Choroid plexus epithelial cell (primary cell): Measurements from ENCODE around the gene USP3.
A peak's percentile ranks its signal among the peaks of the same experiment; 100 is the strongest.

ENCODE experiments used
- DNase-seq: peaks from one replicate; pipeline ENCODE4 v3.0.0-alpha.2; 2010; ENCODE audit warnings: low read depth
- H3K4me3 ChIP-seq: 2 replicates; pipeline ENCODE4 v1.5.1; 2011; ENCODE audit warnings: low read depth, mild to moderate bottlenecking, control low read depth, low read length, moderate library complexity
- TF ChIP-seq, protein P1 (sequence below): conservative IDR thresholded peaks from 2 replicates; pipeline ENCODE4 v1.5.1; 2011; ENCODE audit warnings: low read depth, mild to moderate bottlenecking, control low read depth, inconsistent platforms, low read length, moderate library complexity

Gene USP3, protein sequence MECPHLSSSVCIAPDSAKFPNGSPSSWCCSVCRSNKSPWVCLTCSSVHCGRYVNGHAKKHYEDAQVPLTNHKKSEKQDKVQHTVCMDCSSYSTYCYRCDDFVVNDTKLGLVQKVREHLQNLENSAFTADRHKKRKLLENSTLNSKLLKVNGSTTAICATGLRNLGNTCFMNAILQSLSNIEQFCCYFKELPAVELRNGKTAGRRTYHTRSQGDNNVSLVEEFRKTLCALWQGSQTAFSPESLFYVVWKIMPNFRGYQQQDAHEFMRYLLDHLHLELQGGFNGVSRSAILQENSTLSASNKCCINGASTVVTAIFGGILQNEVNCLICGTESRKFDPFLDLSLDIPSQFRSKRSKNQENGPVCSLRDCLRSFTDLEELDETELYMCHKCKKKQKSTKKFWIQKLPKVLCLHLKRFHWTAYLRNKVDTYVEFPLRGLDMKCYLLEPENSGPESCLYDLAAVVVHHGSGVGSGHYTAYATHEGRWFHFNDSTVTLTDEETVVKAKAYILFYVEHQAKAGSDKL

DNA sequence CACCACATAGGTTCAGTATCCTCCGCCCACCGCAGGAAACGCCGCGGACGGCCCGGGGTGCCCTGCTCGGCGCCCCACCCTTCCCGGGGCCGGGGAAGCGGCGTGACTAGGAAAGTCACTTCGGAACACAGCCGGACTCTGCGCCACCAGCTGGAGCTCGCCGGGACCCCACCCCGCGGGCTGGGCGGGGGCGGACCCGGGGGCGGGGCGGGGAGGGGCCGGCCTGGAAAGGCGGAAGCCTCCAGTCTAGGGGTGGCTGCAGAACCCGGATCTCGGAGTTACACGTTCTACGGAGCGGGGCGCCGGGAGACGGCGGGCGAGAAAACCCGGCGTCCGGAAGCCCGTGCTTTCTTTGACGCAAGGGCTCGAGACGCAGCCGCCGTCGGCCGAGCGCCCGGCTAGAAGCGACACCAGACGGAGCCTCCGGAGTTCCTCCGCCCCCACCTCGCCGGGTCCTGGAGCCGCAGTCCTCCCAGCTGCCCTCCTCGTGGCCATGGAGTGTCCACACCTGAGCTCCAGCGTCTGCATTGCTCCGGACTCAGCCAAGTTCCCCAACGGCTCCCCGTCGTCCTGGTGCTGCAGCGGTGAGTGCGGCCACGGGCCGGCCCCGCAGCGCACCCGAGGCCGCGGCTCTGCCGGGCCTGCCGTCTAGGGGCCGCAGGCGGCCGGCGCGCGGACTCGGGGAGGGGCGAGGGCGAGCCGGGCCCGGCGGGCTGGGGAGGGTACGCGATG is at the start of gene USP3:
TSS of gene USP3 (plus strand) at position 347 of the 732 bp plus-strand sequence. CDS start at position 494, 147 bp downstream.
- TF ChIP-seq, protein P1, sequence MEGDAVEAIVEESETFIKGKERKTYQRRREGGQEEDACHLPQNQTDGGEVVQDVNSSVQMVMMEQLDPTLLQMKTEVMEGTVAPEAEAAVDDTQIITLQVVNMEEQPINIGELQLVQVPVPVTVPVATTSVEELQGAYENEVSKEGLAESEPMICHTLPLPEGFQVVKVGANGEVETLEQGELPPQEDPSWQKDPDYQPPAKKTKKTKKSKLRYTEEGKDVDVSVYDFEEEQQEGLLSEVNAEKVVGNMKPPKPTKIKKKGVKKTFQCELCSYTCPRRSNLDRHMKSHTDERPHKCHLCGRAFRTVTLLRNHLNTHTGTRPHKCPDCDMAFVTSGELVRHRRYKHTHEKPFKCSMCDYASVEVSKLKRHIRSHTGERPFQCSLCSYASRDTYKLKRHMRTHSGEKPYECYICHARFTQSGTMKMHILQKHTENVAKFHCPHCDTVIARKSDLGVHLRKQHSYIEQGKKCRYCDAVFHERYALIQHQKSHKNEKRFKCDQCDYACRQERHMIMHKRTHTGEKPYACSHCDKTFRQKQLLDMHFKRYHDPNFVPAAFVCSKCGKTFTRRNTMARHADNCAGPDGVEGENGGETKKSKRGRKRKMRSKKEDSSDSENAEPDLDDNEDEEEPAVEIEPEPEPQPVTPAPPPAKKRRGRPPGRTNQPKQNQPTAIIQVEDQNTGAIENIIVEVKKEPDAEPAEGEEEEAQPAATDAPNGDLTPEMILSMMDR: no peak
- H3K4me3 ChIP-seq: peak within 1 kb of the TSS; percentile 92
- DNase-seq: peak; percentile 98

GRCh38 chr15:63456258-63456657 is 48.1 kb upstream of the USP3 start:
- TF ChIP-seq, protein P1: no peak
- no peak overlapping the region for H3K4me3 ChIP-seq
- DNase-seq: no peak

DNA sequence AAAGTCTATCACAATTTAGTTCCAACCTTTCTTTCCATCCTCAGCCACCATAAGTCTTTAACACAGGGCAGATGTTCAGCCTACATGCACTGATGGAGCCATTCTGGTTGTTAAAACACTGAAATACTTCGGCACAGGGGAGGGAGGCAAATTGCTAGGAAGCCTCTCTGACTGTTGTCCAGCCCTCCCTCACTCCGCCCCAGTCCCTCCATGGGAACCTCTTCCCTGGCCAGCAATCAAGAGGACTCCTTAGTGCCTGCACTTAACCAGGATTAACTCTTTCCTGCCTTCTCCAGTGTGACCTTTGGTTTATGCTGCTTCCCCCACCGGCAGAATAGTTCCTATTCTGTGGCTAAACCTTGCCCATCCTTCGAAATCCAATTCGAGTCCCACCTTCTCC is 47.0 kb upstream of the USP3 start:
- DNase-seq: no peak
- TF ChIP-seq, protein P1: no peak

DNA sequence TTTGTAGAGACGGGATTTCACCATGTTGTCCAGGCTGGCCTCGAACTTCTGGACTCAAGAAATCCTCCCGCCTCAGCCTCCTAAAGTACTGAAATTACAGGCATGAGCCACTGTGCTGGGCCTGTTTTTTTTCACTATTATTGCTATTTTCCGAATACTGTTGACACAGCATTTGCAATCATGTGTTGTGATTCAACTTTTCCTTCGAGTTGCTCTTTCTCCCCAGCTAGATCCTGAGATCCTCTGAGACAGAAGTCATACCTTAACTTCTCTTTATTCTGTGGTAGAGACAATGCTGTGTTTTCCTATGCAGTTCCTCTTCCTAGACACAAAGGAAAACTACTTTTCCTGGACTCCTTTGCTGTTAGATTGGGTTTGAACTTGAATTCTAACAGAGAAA is 46.4 kb upstream of the USP3 start:
- no peak for DNase-seq
- H3K4me3 ChIP-seq: no peak overlapping the region
- TF ChIP-seq, protein P1: no peak

More for the DNA sequence above, 47.0 kb upstream of the USP3 start:
- no peak overlapping the region for H3K4me3 ChIP-seq

DNA sequence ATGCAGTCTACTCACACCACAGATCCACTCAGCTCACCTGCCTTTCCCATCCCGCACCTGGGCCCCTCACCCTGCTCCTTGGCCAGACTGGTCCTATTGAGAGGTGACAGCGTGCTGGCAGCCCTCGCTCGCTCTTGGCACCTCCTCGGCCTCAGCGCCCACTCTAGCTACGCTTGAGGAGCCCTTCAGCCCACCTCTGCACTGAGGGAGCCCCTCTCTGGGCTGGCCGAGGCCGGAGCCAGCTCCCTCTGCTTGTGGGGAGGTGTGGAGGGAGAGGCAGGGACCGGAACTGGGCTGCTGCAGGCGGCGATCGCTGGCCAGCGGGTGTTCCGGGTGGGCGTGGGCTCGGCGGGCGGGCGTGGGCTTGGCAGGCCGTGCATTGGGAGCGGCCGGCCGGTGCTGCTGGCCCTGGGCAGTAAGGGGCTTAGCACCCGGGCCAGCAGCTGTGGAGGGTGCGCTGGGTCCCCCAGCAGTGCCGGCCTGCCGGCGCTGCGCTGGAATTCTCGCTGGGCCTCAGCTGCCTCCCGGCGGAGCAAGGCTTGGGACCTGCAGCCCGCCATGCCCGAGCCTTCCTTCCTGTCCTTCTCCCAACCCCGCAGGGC is 45.5 kb upstream of the USP3 start:
- no peak overlapping the region for H3K4me3 ChIP-seq
- DNase-seq: no peak
- TF ChIP-seq, protein P1: no peak

DNA sequence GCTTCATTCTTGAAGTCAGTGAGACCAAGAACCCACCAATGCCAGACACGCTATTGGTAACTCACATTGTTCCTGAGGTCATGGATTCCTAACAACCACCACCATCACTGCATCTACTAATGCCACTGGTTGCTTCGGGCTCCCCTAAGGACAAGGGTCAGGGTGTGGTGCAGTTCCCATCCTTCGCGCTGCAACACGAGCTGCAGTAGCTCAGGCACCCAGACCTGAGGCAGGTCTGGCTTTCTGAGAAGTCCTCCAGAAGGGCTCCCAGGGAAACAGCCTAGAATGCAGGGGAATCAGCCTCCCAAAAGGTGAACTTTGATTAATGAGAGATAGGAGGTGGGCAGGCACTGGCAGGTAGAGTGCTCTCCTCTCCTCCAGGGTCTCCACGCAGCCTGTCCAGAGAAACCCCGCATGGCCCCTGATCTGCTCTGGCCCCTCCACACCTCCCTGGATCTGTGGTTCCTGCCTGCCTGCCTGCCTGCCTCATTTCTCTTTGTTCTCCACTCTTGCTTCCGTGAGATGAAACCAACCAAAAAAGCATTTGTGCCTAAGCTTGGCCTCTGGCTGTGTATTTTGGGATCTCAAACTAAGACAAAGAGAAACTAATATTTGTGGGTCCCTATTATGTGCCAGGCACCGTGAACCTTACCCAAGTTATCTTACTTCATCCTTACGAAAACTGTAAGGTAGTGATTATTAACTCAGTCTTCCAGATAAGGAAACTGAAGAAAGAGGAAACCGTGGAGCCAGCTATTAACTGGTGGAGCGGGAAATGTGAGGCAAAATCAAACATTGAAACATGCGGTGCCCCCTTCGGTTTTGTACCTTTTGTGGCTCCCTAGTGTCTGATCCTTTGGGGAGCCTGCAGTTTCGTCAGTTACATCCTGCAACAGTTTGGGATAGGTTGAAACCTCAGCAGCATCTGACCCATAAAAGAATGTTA is 43.9 kb upstream of the USP3 start:
- DNase-seq: no peak
- TF ChIP-seq, protein P1: no peak
- no peak overlapping the region for H3K4me3 ChIP-seq
